ENCODE results near the gene ZSWIM9. TPM values are rescaled to one million over a fixed set of nuclear protein-coding genes. Genes with fewer than 3 reads are reported as not detected.
A peak's percentile ranks its signal among the peaks of the same experiment; 100 is the strongest.

The ZSWIM9 gene
- 10.7 TPM for total RNA-seq

GRCh38 chr19:48169939-48170803, at the start of gene ZSWIM9, which contains the start of gene LIG1:
Gene ZSWIM9 (plus strand): TSS chr19:48170680. CDS start chr19:48171803, 1,123 bp downstream.
Gene LIG1 (minus strand): TSS chr19:48170344. CDS start chr19:48165566, 4,778 bp downstream.
- DNase-seq (ENCODE audit: low spot score), result peak; percentile 91

- no peak for DNase-seq (ENCODE audit: low spot score)
These were observed 49.4 kb upstream of the ZSWIM9 start for GRCh38 chr19:48121066-48121465.

- DNase-seq (ENCODE audit: low spot score), result no peak
These were observed 48.5 kb upstream of the ZSWIM9 start for GRCh38 chr19:48121909-48122371.

- no peak for DNase-seq (ENCODE audit: low spot score)
These were observed 48.1 kb upstream of the ZSWIM9 start for GRCh38 chr19:48122421-48122820.

GRCh38 chr19:48123907-48124651, 46.4 kb upstream of the ZSWIM9 start:
- DNase-seq (ENCODE audit: low spot score), result peak; percentile 24

- DNase-seq (ENCODE audit: low spot score), result no peak
These were observed 42.9 kb upstream of the ZSWIM9 start for GRCh38 chr19:48127561-48127960.

GRCh38 chr19:48133094-48133493, 37.4 kb upstream of the ZSWIM9 start:
- no peak for DNase-seq (ENCODE audit: low spot score)

- no peak for DNase-seq (ENCODE audit: low spot score)
These were observed 35.1 kb upstream of the ZSWIM9 start for GRCh38 chr19:48135411-48135810.

- DNase-seq (ENCODE audit: low spot score), result no peak
These were observed 33.9 kb upstream of the ZSWIM9 start for GRCh38 chr19:48136547-48136946.

GRCh38 chr19:48137411-48137810, 33.1 kb upstream of the ZSWIM9 start:
- no peak for DNase-seq (ENCODE audit: low spot score)

GRCh38 chr19:48139053-48139452, 31.4 kb upstream of the ZSWIM9 start:
- DNase-seq (ENCODE audit: low spot score), result no peak

GRCh38 chr19:48147597-48148175, 22.8 kb upstream of the ZSWIM9 start:
- DNase-seq (ENCODE audit: low spot score), result no peak

GRCh38 chr19:48148576-48148975, 21.9 kb upstream of the ZSWIM9 start:
- no peak for DNase-seq (ENCODE audit: low spot score)

GRCh38 chr19:48149430-48149829, 21.1 kb upstream of the ZSWIM9 start:
- DNase-seq (ENCODE audit: low spot score), result no peak

GRCh38 chr19:48152551-48152950, 17.9 kb upstream of the ZSWIM9 start:
- peak; percentile 56 for DNase-seq (ENCODE audit: low spot score)

- no peak for DNase-seq (ENCODE audit: low spot score)
These were observed 16.5 kb upstream of the ZSWIM9 start for GRCh38 chr19:48154003-48154402.

- DNase-seq (ENCODE audit: low spot score), result no peak
These were observed 12.2 kb upstream of the ZSWIM9 start for GRCh38 chr19:48158210-48158790.

- no peak for DNase-seq (ENCODE audit: low spot score)
These were observed 1.8 kb upstream of the ZSWIM9 start for GRCh38 chr19:48168689-48169088.

GRCh38 chr19:48169578-48169938, 922 bp upstream of the ZSWIM9 start:
- peak; percentile 80 for DNase-seq (ENCODE audit: low spot score)

GRCh38 chr19:48170817-48171347, 402 bp downstream of the ZSWIM9 start:
- no peak for DNase-seq (ENCODE audit: low spot score)

GRCh38 chr19:48171710-48172109, 1.2 kb downstream of the ZSWIM9 start:
- no peak for DNase-seq (ENCODE audit: low spot score)
